ENCODE results near the gene FOXL3.

GRCh38 chr7:262251-262572, 27.8 kb upstream of the FOXL3 start:
- no peak for TF ChIP-seq CTCF (IDR thresholded peaks at IDR 0.05)
- TF ChIP-seq ZNF512 (CRISPR knock-in tag; IDR thresholded peaks at IDR 0.05; ENCODE audit: borderline replicate concordance): no peak
